ENCODE data around the gene OPN5.
"Not testable (repeated sequence)": the region's sequence is repeated elsewhere in the genome, so short reads cannot be mapped to it uniquely, and the experiment has no call there.

The OPN5 gene, protein sequence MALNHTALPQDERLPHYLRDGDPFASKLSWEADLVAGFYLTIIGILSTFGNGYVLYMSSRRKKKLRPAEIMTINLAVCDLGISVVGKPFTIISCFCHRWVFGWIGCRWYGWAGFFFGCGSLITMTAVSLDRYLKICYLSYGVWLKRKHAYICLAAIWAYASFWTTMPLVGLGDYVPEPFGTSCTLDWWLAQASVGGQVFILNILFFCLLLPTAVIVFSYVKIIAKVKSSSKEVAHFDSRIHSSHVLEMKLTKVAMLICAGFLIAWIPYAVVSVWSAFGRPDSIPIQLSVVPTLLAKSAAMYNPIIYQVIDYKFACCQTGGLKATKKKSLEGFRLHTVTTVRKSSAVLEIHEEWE

GRCh38 chr6:47781732-47782131, at the start of gene OPN5:
Gene OPN5 (plus strand): TSS chr6:47782032. CDS start chr6:47782067, 35 bp downstream.
- DNase-seq = no peak

GRCh38 chr6:47733879-47734558, 47.8 kb upstream of the OPN5 start:
- DNase-seq = peak; percentile 5 to 45

- DNase-seq = no peak
Observed at GRCh38 chr6:47734831-47735481, 46.9 kb upstream of the OPN5 start.

- DNase-seq = no peak
Observed at GRCh38 chr6:47736083-47736700, 45.6 kb upstream of the OPN5 start.

GRCh38 chr6:47737406-47737805, 44.4 kb upstream of the OPN5 start:
- no peak for DNase-seq

- DNase-seq = no peak
Observed at GRCh38 chr6:47740714-47741113, 41.1 kb upstream of the OPN5 start.

GRCh38 chr6:47741807-47742206, 40.0 kb upstream of the OPN5 start:
- DNase-seq = no peak

GRCh38 chr6:47743744-47744143, 38.1 kb upstream of the OPN5 start:
- no peak for DNase-seq

GRCh38 chr6:47745269-47745668, 36.6 kb upstream of the OPN5 start:
- DNase-seq = not testable (repeated sequence)

- DNase-seq = no peak
Observed at GRCh38 chr6:47749757-47750156, 32.1 kb upstream of the OPN5 start.

- DNase-seq = no peak
Observed at GRCh38 chr6:47752801-47753200, 29.0 kb upstream of the OPN5 start.

- DNase-seq = no peak
Observed at GRCh38 chr6:47759364-47759763, 22.5 kb upstream of the OPN5 start.

DNA sequence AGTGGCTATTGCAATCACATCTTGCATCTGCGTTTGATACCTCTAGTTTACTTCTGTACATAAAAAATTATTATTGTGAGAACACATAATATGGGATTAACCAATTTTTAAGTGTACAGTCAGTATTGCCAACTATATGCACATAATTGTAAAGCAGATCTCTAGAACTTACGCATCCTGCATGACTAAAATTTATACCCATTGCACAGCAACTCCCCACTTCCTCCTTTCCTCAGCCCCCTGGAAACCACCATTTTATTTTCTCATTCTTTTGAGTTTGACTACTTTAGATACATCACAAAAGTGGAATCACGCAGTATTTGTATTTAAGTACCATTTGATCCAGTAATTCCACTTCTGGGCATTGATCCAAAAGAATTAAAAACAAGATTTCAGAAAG, 19.3 kb upstream of the OPN5 start:
- no peak for DNase-seq

DNA sequence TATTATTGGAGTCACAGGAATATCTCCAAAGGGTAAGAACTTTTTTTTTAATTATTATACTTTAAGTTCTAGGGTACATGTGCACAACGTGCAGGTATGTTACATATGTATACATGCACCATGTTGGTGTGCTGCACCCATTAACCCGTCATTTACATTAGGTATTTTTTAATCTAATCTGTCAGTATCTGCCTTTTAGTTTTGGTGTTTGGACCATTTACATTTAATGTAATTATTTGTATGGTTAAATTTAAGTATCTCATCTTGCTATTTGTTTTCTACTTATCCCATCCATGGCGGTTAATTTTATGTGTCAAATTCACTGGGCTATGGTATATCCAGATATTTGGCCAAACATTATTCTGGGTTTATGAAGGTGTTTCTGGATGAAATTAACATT, 15.4 kb upstream of the OPN5 start:
- no peak for DNase-seq

- DNase-seq = no peak
Observed at GRCh38 chr6:47767102-47767501, 14.7 kb upstream of the OPN5 start.

DNA sequence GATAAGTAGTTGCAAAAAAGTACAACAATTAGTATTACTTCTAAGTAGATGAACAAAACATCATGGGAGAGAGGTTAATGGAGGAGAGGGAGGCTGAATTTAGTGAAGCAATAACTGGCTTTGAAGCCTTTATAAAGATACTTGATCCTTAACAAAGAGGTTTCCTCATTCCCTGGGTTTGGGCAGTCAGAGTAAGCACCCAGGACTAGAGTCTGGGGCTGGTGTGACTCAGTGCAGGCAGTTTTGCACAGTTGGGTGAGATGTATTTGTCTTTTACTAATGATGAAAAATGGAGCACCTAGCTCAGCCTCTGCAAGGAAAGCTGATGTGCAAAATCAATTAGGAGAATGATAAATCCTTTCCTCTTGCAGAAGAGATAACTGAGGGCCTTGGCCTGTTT, 11.8 kb upstream of the OPN5 start:
- no peak for DNase-seq

GRCh38 chr6:47772359-47772758, 9.5 kb upstream of the OPN5 start:
- no peak for DNase-seq

DNA sequence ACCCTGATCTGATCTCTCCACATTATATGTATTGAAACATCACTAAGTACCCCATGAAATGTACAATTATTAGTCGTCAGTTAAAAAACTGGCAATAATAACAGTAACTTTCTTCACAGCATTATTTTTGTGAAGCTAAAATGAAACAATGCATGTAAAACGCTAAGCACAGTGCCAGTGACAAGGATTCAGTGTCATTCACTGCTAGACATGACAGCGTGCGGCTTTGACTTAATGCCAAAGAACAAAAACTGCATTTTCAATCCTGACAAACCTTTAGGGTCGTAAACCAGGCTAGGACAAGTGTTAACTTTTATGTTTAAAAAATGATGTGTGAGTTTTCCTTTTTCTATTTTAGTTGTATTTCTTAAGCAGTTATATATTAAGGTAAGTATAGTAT, 8.8 kb upstream of the OPN5 start:
- no peak for DNase-seq

GRCh38 chr6:47780510-47781356, 1.1 kb upstream of the OPN5 start:
- peak; percentile 36 to 64 for DNase-seq

DNA sequence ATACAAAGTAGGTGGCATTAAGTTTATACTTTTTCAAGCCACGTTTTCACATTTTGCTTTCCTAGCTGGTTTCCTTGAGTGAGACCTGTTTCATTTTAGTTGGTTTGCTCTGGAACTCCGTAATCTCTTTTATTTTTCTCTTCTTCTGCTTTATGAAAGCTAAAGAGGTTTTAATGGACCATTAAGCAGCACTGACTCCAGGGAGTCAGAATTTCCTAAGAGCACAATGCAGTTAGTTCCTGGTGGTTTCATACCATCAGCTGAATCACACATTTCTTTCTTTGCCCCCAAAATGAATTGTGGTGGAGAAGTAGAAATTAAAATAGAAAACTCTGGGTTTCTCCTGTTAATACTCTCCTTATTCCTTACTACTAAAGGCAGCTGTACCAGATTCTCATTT, 3.4 kb downstream of the OPN5 start:
- DNase-seq = no peak

DNA sequence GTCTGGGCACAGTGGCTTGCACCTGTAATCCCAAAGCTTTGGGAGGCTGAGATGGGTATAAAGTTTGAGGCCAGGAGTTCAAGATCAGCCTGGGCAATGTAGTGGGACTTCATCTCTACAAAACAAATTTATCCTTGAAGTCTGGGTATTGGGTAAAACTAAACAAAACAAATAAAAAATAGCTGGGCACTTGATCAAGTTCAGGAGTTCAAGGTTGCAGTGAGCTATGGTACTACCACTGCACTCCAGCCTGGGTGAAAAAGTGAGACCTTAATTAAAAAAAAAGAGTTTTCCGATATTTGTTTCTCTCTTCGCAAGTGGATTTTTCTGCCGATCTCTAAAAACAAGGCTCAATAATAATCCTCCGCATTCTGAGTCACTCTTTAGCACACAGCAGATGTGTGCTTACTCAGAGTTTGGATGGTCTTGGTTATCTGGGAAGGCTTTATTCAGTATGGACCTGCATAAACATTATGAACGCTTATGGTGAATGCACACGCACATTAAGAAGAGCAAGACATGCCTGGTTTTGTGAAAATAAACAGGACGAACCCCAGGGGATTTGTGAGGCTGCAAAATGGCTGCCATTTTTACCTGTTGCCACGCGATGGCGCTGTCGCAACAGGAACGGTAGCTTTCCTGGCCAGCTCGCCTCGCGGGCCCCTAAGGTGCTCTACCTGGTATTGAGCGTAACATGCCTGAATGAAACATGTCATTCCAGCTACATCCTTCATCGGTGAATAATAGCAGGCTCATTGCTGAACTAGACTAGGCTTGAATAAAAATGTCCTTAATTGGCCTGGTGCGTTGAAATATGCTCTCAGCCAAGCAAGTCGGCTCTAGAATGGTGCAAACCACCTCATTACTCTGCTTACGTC, 6.0 kb downstream of the OPN5 start:
- peak; percentile 2 to 60 for DNase-seq

- DNase-seq = no peak
Observed at GRCh38 chr6:47788498-47788884, 6.7 kb downstream of the OPN5 start.

All from inflammatory macrophage treated with lipopolysaccharide for 1 hour (primary cell).